BLaER1 treated with 17β-estradiol and CSF1 and Interleukin-3, amounts not matched to agents 10 nM and 100 nM (cell line): Measurements from ENCODE around the gene MPIG6B.

Experiments used
- H3K27ac ChIP-seq, 11 experiments: shearing (Covaris generic); formaldehyde crosslinking; 2 replicates each; pipeline ENCODE4 v1.8.1; 2022
- H3K27me3 ChIP-seq, 11 experiments: shearing (Covaris generic); formaldehyde crosslinking; 2 replicates each; pipeline ENCODE4 v1.8.1; 2022
- H3K36me3 ChIP-seq, 11 experiments: shearing (Covaris generic); formaldehyde crosslinking; 2 replicates each; pipeline ENCODE4 v1.8.1; 2022
- H3K4me1 ChIP-seq, 10 experiments: shearing (Covaris generic); formaldehyde crosslinking; 2 replicates each; pipeline ENCODE4 v1.8.1; 2022
- H3K4me2 ChIP-seq, 11 experiments: shearing (Covaris generic); formaldehyde crosslinking; 2 replicates each; pipeline ENCODE4 v1.8.1; 2022
- H3K4me3 ChIP-seq, 10 experiments: shearing (Covaris generic); formaldehyde crosslinking; 2 replicates each; pipeline ENCODE4 v1.8.1; 2022
- H3K9ac ChIP-seq, 11 experiments: shearing (Covaris generic); formaldehyde crosslinking; 2 replicates each; pipeline ENCODE4 v1.8.1; 2022
- H3K9me3 ChIP-seq, 11 experiments: shearing (Covaris generic); formaldehyde crosslinking; replicated peaks in 1 of 11; 2 replicates each; pipeline ENCODE4 v1.8.1; 2022
- H4K20me1 ChIP-seq, 11 experiments: shearing (Covaris generic); formaldehyde crosslinking; 2 replicates each; pipeline ENCODE4 v1.8.1; 2022
- Cebpa-rat ChIP-seq, 11 experiments: shearing (Covaris generic); IDR thresholded peaks; 2 replicates each; pipeline ENCODE4 v1.8.1; 2022

The MPIG6B gene

GRCh38 chr6:31723245-31723979 is at the start of gene MPIG6B:
TSS of gene MPIG6B (plus strand) at chr6:31723373. CDS start at chr6:31723384, 11 bp downstream.
- H3K9ac ChIP-seq, result peak within 1 kb of the TSS; percentile 22 to 79 (median 72); a peak in 18 of 22 replicates
- H3K4me2 ChIP-seq, result peak within 1 kb of the TSS; percentile 92 to 100 (median 98)
- H3K27ac ChIP-seq, result peak within 1 kb of the TSS in 10 of 11 experiments; percentile 9 to 88 (median 79); a peak in 20 of 22 replicates

GRCh38 chr6:31676322-31676903 is 46.8 kb upstream of the MPIG6B start:
- Histone ChIP-seq H3K9me3 (no peaks in the 10 kb centered on the region), H3K9ac (peak overlapping the region in 2 of 11 experiments; percentile 1 to 29; a peak in 2 of 22 replicates), H4K20me1 (peaks cover 0 to 64% (median 11%) of the 10 kb centered on the region in 11 experiments; a peak in 12 of 22 replicates), H3K4me2 (peak overlapping the region; percentile 7 to 59 (median 21); a peak in 15 of 22 replicates), H3K27me3 (no peaks in the 10 kb centered on the region), H3K4me3 (no peak overlapping the region), H3K4me1 (peaks cover 30 to 51% (median 46%) of the 10 kb centered on the region in 10 experiments), H3K36me3 (peaks cover 26 to 43% (median 34%) of the 10 kb centered on the region in 11 experiments), H3K27ac (no peak overlapping the region)
- no peak for TF ChIP-seq Cebpa-rat (IDR thresholded peaks at IDR 0.05)

More at GRCh38 chr6:31723245-31723979, at the start of gene MPIG6B:
- peaks cover 50 to 77% (median 69%) of the 10 kb centered on the region in 10 experiments for H3K4me1 ChIP-seq
- TF ChIP-seq Cebpa-rat (IDR thresholded peaks at IDR 0.05), result peak in 4 of 11 experiments; percentile 66 to 87 (median 69); a peak in 7 of 22 replicates
- peaks cover 0 to 30% (median 19%) of the 10 kb centered on the region in 11 experiments; a peak in 16 of 22 replicates for H3K36me3 ChIP-seq
- peaks cover 0 to 10% (median 0%) of the 10 kb centered on the region in 11 experiments; a peak in 4 of 22 replicates for H4K20me1 ChIP-seq
- H3K9me3 ChIP-seq, result 0 out of 22 replicates have a peak, but pooled peaks cover 0 to 3% (median 0%) of the 10 kb centered on the region in 11 experiments
- H3K27me3 ChIP-seq, result no peaks in the 10 kb centered on the region
- peak within 1 kb of the TSS in 9 of 10 experiments; percentile 8 to 53 (median 48); a peak in 15 of 20 replicates for H3K4me3 ChIP-seq

- Histone ChIP-seq H3K27me3 (no peaks in the 10 kb centered on the region), H3K4me3 (no peak overlapping the region), H3K4me2 (peak overlapping the region in 7 of 11 experiments; percentile 16 to 59 (median 32); a peak in 10 of 22 replicates), H3K4me1 (peaks cover 35 to 56% (median 51%) of the 10 kb centered on the region in 10 experiments), H3K9ac (0 out of 22 replicates have a peak overlapping the region, but pooled peaks of 1 of the 11 experiments have one; percentile 29), H3K36me3 (peaks cover 21 to 38% (median 29%) of the 10 kb centered on the region in 11 experiments), H3K9me3 (no peaks in the 10 kb centered on the region), H3K27ac (no peak overlapping the region), H4K20me1 (peaks cover 0 to 59% (median 10%) of the 10 kb centered on the region in 11 experiments; a peak in 12 of 22 replicates)
- no peak for TF ChIP-seq Cebpa-rat (IDR thresholded peaks at IDR 0.05)
Measured at GRCh38 chr6:31676904-31677303, 46.3 kb upstream of the MPIG6B start.

- no peaks in the 10 kb centered on the region for H3K27me3 ChIP-seq
- H3K9ac ChIP-seq, result no peak overlapping the region
- H3K36me3 ChIP-seq, result peaks cover 10 to 30% (median 20%) of the 10 kb centered on the region in 11 experiments
- peak overlapping the region in 7 of 11 experiments; percentile 1 to 99 (median 22); a peak in 8 of 22 replicates for H3K4me2 ChIP-seq
- no peak overlapping the region for H3K27ac ChIP-seq
- no peak for TF ChIP-seq Cebpa-rat (IDR thresholded peaks at IDR 0.05)
- no peaks in the 10 kb centered on the region for H3K9me3 ChIP-seq
- no peak overlapping the region for H3K4me3 ChIP-seq
- peaks cover 0 to 52% (median 7%) of the 10 kb centered on the region in 11 experiments; a peak in 8 of 22 replicates for H4K20me1 ChIP-seq
- H3K4me1 ChIP-seq, result peaks cover 36 to 64% (median 57%) of the 10 kb centered on the region in 10 experiments
Measured at GRCh38 chr6:31677955-31678354, 45.2 kb upstream of the MPIG6B start.

GRCh38 chr6:31680226-31681134 is 42.7 kb upstream of the MPIG6B start, which contains the start of gene LY6G5C:
TSS of gene LY6G5C (minus strand) at chr6:31681067. CDS start at chr6:31680373, 694 bp downstream.
- peak within 1 kb of the TSS; percentile 47 to 79 (median 70); a peak in 21 of 22 replicates for H3K27ac ChIP-seq
- no peaks in the 10 kb centered on the region for H3K9me3 ChIP-seq
- H3K4me2 ChIP-seq, result peak within 1 kb of the TSS; percentile 90 to 99 (median 96)
- H3K27me3 ChIP-seq, result no peaks in the 10 kb centered on the region
- TF ChIP-seq Cebpa-rat (IDR thresholded peaks at IDR 0.05), result no peak
- peaks cover 35 to 64% (median 57%) of the 10 kb centered on the region in 10 experiments for H3K4me1 ChIP-seq
- peaks cover 19 to 29% (median 24%) of the 10 kb centered on the region in 11 experiments for H3K36me3 ChIP-seq
- peak within 1 kb of the TSS; percentile 58 to 81 (median 74) for H3K9ac ChIP-seq
- H4K20me1 ChIP-seq, result peaks cover 0 to 37% (median 0%) of the 10 kb centered on the region in 11 experiments; a peak in 6 of 22 replicates
- H3K4me3 ChIP-seq, result peak within 1 kb of the TSS; percentile 39 to 70 (median 58)

- H3K27me3 ChIP-seq, result no peaks in the 10 kb centered on the region
- peak overlapping the region; percentile 47 to 79 (median 70); a peak in 21 of 22 replicates for H3K27ac ChIP-seq
- peaks cover 24 to 36% (median 31%) of the 10 kb centered on the region in 11 experiments for H3K36me3 ChIP-seq
- peaks cover 0 to 34% (median 0%) of the 10 kb centered on the region in 11 experiments; a peak in 3 of 22 replicates for H4K20me1 ChIP-seq
- no peak for TF ChIP-seq Cebpa-rat (IDR thresholded peaks at IDR 0.05)
- peak overlapping the region; percentile 39 to 70 (median 58) for H3K4me3 ChIP-seq
- peak overlapping the region; percentile 58 to 81 (median 74) for H3K9ac ChIP-seq
- peak overlapping the region; percentile 90 to 99 (median 96) for H3K4me2 ChIP-seq
- H3K4me1 ChIP-seq, result peaks cover 28 to 60% (median 53%) of the 10 kb centered on the region in 10 experiments
- H3K9me3 ChIP-seq, result no peaks in the 10 kb centered on the region
Measured at GRCh38 chr6:31681135-31681671, 42.0 kb upstream of the MPIG6B start.

- Histone ChIP-seq H3K36me3 (peaks cover 48 to 60% (median 55%) of the 10 kb centered on the region in 11 experiments), H3K4me1 (peaks cover 21 to 43% (median 38%) of the 10 kb centered on the region in 10 experiments), H3K4me2 (no peak overlapping the region), H3K27me3 (no peaks in the 10 kb centered on the region), H3K4me3 (no peak overlapping the region), H3K27ac (no peak overlapping the region), H3K9me3 (no peaks in the 10 kb centered on the region), H3K9ac (no peak overlapping the region), H4K20me1 (peaks cover 0 to 22% (median 0%) of the 10 kb centered on the region in 11 experiments; a peak in 4 of 22 replicates)
- no peak for TF ChIP-seq Cebpa-rat (IDR thresholded peaks at IDR 0.05)
Measured at GRCh38 chr6:31683591-31683990, 39.6 kb upstream of the MPIG6B start.
